ENCODE results near the gene FCHSD2.
"Not testable (repeated sequence)": the region's sequence is repeated elsewhere in the genome, so short reads cannot be mapped to it uniquely, and the experiment has no call there.

The FCHSD2 gene

GRCh38 chr11:73078631-73079030, 63.5 kb downstream of the FCHSD2 start:
- no peaks in the 10 kb centered on the region for H3K27me3 ChIP-seq
- H3K4me3 ChIP-seq (ENCODE audit: low read depth, low read length) = no peak overlapping the region
- H3K9me3 ChIP-seq = no peaks in the 10 kb centered on the region
- no peaks in the 10 kb centered on the region for H3K36me3 ChIP-seq
- no peak for DNase-seq
- no peaks in the 10 kb centered on the region for H3K4me1 ChIP-seq
- no peak for TF ChIP-seq CTCF (IDR thresholded peaks at IDR 0.05; ENCODE audit: low read depth, low read length)

- Histone ChIP-seq H3K9me3 (no peaks in the 10 kb centered on the region), H3K27me3 (no peaks in the 10 kb centered on the region), H3K4me3 (ENCODE audit: low read depth, low read length) (no peak overlapping the region), H3K4me1 (no peaks in the 10 kb centered on the region), H3K36me3 (no peaks in the 10 kb centered on the region)
- TF ChIP-seq CTCF (IDR thresholded peaks at IDR 0.05; ENCODE audit: low read depth, low read length) = no peak
- DNase-seq = no peak
These were observed 64.7 kb downstream of the FCHSD2 start for GRCh38 chr11:73077454-73077853.

GRCh38 chr11:73074319-73074718, 67.8 kb downstream of the FCHSD2 start:
- Histone ChIP-seq H3K4me1 (no peaks in the 10 kb centered on the region), H3K27me3 (no peaks in the 10 kb centered on the region), H3K4me3 (ENCODE audit: low read depth, low read length) (no peak overlapping the region), H3K9me3 (no peaks in the 10 kb centered on the region), H3K36me3 (no peaks in the 10 kb centered on the region)
- TF ChIP-seq CTCF (IDR thresholded peaks at IDR 0.05; ENCODE audit: low read depth, low read length) = no peak
- no peak for DNase-seq

- no peak for DNase-seq
- Histone ChIP-seq H3K4me1 (no peaks in the 10 kb centered on the region), H3K36me3 (no peaks in the 10 kb centered on the region), H3K4me3 (ENCODE audit: low read depth, low read length) (no peak overlapping the region), H3K9me3 (no peaks in the 10 kb centered on the region), H3K27me3 (no peaks in the 10 kb centered on the region)
- no peak for TF ChIP-seq CTCF (IDR thresholded peaks at IDR 0.05; ENCODE audit: low read depth, low read length)
These were observed 69.1 kb downstream of the FCHSD2 start for GRCh38 chr11:73072935-73073481.

- DNase-seq = no peak
- Histone ChIP-seq H3K9me3 (no peaks in the 10 kb centered on the region), H3K36me3 (no peaks in the 10 kb centered on the region), H3K4me1 (no peaks in the 10 kb centered on the region), H3K4me3 (ENCODE audit: low read depth, low read length) (no peak overlapping the region), H3K27me3 (no peaks in the 10 kb centered on the region)
- TF ChIP-seq CTCF (IDR thresholded peaks at IDR 0.05; ENCODE audit: low read depth, low read length) = no peak
These were observed 71.5 kb downstream of the FCHSD2 start for GRCh38 chr11:73070653-73071052.

- not testable (repeated sequence) for H3K4me1 ChIP-seq; H3K9me3 ChIP-seq; H3K4me3 ChIP-seq (ENCODE audit: low read depth, low read length); H3K36me3 ChIP-seq; DNase-seq; H3K27me3 ChIP-seq
These were observed 80.2 kb downstream of the FCHSD2 start for GRCh38 chr11:73061857-73062424.

- not testable (repeated sequence) for H3K4me1 ChIP-seq; H3K9me3 ChIP-seq; H3K4me3 ChIP-seq (ENCODE audit: low read depth, low read length); H3K27me3 ChIP-seq; H3K36me3 ChIP-seq; DNase-seq
These were observed 80.7 kb downstream of the FCHSD2 start for GRCh38 chr11:73061434-73061833.
